WTC11 (cell line): ENCODE results near the gene SRP9. TPM values are rescaled to one million over a fixed set of nuclear protein-coding genes. Genes with fewer than 3 reads are reported as not detected.
"Not testable (repeated sequence)": the region's sequence is repeated elsewhere in the genome, so short reads cannot be mapped to it uniquely, and the experiment has no call there.

Source experiments
- ATAC-seq: fragments of 200-7000 bp; cut with Tn5 transposase; 2 replicates; pipeline ENCODE4 v1.10.0; 2021; ENCODE audit warnings: mild to moderate bottlenecking, moderate library complexity
- CTCF ChIA-PET: fragments of 300-600 bp; sonication (Branson Sonifier 250); formaldehyde crosslinking; loops from one replicate; lab custom pipeline; 2021; ENCODE audit warnings: antibody characterized with exemption; lab: Charles Lee
- POLR2A ChIA-PET: fragments of 350-600 bp; sonication (Branson Sonifier 250); formaldehyde crosslinking; loops from one replicate; lab custom pipeline; 2021; ENCODE audit warnings: antibody characterized with exemption; lab: Charles Lee
- DNase-seq: peaks from one replicate; pipeline ENCODE4 v3.0.0; 2021; ENCODE audit warnings: low spot score
- H3K27ac Mint-ChIP-seq: 2 replicates; pipeline ENCODE4 v1.8.0; 2021; ENCODE audit warnings: mixed read lengths
- H3K27me3 Mint-ChIP-seq: 2 replicates; pipeline ENCODE4 v1.8.0; 2021; ENCODE audit warnings: low read depth, mild to moderate bottlenecking, moderate library complexity, mixed read lengths
- H3K36me3 Mint-ChIP-seq: 2 replicates; pipeline ENCODE4 v1.8.0; 2021; ENCODE audit warnings: mixed read lengths
- H3K4me1 Mint-ChIP-seq: 2 replicates; pipeline ENCODE4 v1.8.0; 2022; ENCODE audit warnings: mixed read lengths
- H3K4me3 Mint-ChIP-seq: 2 replicates; pipeline ENCODE4 v1.8.0; 2021; ENCODE audit warnings: mild to moderate bottlenecking, moderate library complexity, mixed read lengths
- H3K9me3 Mint-ChIP-seq: 2 replicates; pipeline ENCODE4 v1.8.0; 2021; ENCODE audit warnings: mixed read lengths
- CBFB ChIP-seq: sonication (generic); formaldehyde crosslinking; IDR thresholded peaks from 2 replicates; pipeline ENCODE4 v1.8.1; 2022; ENCODE audit warnings: mild to moderate bottlenecking, low read depth, missing genetic modification reagents
- CDX4 ChIP-seq: fragments of 250-450 bp; sonication (Bioruptor Pico); IDR thresholded peaks from 2 replicates; pipeline ENCODE4 v1.9.0; 2021; ENCODE audit warnings: moderate library complexity, mild to moderate bottlenecking, inconsistent platforms, borderline replicate concordance
- CREB1 ChIP-seq: sonication (generic); formaldehyde crosslinking; IDR thresholded peaks from 2 replicates; pipeline ENCODE4 v1.8.0; 2023; ENCODE audit warnings: mild to moderate bottlenecking, missing genetic modification reagents
- E2F4 ChIP-seq: sonication (generic); formaldehyde crosslinking; IDR thresholded peaks from 2 replicates; pipeline ENCODE4 v1.8.1; 2022; ENCODE audit warnings: low read depth, mild to moderate bottlenecking, moderate library complexity, missing genetic modification reagents, borderline replicate concordance
- ERG ChIP-seq: fragments of 250-450 bp; sonication (Bioruptor Pico); IDR thresholded peaks from 2 replicates; pipeline ENCODE4 v1.8.0; 2021; ENCODE audit warnings: mild to moderate bottlenecking
- JUN ChIP-seq: sonication (generic); formaldehyde crosslinking; IDR thresholded peaks from 2 replicates; pipeline ENCODE4 v1.8.0; 2023; ENCODE audit warnings: mild to moderate bottlenecking, missing genetic modification reagents
- NFATC4 ChIP-seq: fragments of 250-450 bp; sonication (Bioruptor Pico); IDR thresholded peaks from 2 replicates; pipeline ENCODE4 v1.9.0; 2021; ENCODE audit warnings: mild to moderate bottlenecking
- ZBTB21 ChIP-seq: sonication (generic); formaldehyde crosslinking; IDR thresholded peaks from 2 replicates; pipeline ENCODE4 v1.8.1; 2023; ENCODE audit warnings: mild to moderate bottlenecking, missing genetic modification reagents, borderline replicate concordance
- ZNF423 ChIP-seq: fragments of 250-450 bp; sonication (Bioruptor Pico); IDR thresholded peaks from 2 replicates; pipeline ENCODE4 v2.1.2; 2022; ENCODE audit warnings: mild to moderate bottlenecking, moderate library complexity
- total RNA-seq: library from RNA; stranded (reverse); gene quantifications from 3 replicates; pipeline ENCODE4 v1.2.3, GENCODE V29; 2021
- TF ChIP-seq, protein P1 (sequence below): sonication (generic); formaldehyde crosslinking; IDR thresholded peaks from 2 replicates; pipeline ENCODE4 v1.8.0; 2022; ENCODE audit warnings: mild to moderate bottlenecking, missing genetic modification reagents

Gene SRP9
- total RNA-seq, 1 experiment from 2014 or later, result 375 TPM

DNA sequence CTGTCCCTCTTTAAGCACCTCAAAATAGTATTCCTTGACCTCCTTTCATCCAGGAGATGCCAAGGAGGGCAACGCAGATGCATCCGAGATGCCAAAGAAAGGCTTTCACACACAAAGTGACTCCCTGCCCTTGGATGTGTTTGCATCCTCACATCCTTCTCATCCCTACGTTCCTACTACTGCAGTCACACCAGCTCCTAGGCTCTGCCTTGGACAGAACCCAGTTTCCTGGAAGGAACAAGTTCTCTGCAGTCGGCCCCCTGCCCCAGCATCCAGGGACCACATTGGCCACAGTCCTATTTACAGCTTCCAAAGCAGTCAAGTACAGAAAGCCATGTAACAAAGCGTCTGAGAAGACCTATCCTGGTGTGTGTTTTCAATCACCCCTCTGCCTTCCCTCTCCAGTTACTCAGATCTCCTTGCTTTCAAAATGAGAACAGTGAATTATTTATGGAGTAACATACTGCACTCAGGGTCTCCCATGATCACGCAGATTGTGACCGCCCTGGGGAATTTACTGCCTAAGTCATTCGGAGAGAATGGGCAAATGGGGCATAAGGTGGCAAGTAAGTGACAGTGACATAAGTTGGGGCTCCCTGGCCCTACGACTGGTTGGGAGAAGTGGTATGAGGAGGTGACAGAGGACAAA, 21.8 kb upstream of the SRP9 start:
- POLR2A ChIA-PET, result no interaction called here
- TF ChIP-seq E2F4 (CRISPR knock-in tag), result no peak
- TF ChIP-seq CREB1 (CRISPR knock-in tag), result no peak
- TF ChIP-seq ERG, result no peak
- TF ChIP-seq CBFB (CRISPR knock-in tag), result no peak
- H3K27me3 Mint-ChIP-seq, result no peaks in the 10 kb centered on the region
- peaks cover 20% of the 10 kb centered on the region for H3K4me1 Mint-ChIP-seq
- CTCF ChIA-PET, result interaction anchor here (1.4 kb wide), 1 partner anchor 9 kb away, joined by 3 read pairs; no protein-coding TSS in a partner anchor
- H3K36me3 Mint-ChIP-seq, result no peaks in the 10 kb centered on the region
- no peak overlapping the region for H3K4me3 Mint-ChIP-seq
- no peak overlapping the region for H3K27ac Mint-ChIP-seq
- DNase-seq, result no peak
- no peak for ATAC-seq
- no peaks in the 10 kb centered on the region for H3K9me3 Mint-ChIP-seq

DNA sequence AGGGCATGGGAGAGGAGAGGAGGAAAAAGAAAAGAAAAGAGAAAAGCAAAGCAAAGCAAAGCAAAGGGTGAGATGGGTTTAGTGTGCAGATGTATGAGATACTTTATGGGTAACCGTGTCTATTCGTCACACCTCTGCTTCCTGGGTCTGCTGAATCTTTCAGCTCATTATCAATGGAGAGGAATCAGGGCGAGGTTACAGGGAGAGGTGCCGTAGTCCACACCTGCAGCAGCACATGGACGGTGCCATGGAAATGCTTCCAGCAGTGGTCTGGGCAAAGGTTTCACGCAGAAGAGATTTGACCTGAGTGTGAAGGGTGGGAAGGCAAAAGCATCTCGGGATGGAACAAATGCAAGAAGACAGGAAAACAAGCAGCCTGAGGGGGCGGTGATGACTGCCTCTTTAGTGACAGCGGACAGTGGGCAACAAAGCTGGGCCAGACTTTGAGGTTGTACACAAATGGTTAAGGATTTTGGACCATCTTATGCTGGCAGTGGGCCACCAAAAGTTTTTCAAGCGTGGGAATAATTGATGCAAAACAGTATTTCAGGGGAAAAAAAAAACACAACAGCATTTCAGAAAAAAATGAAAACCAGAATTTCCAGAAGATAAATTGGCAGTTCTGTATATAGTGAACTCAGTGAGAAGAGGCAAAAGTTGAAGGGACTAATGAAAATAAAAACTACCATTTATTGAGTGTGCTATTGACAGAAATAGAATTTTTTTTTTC, 19.5 kb upstream of the SRP9 start:
- CTCF ChIA-PET, result interaction anchor here (0.8 to 1.3 kb wide), 2 partner anchors 15 to 284 kb away, joined by 4 read pairs; no protein-coding TSS in a partner anchor
- Mint-ChIP-seq H3K27me3 (no peaks in the 10 kb centered on the region), H3K9me3 (no peaks in the 10 kb centered on the region), H3K36me3 (no peaks in the 10 kb centered on the region), H3K4me3 (no peak overlapping the region), H3K27ac (no peak overlapping the region), H3K4me1 (peaks cover 19% of the 10 kb centered on the region)
- no peak for TF ChIP-seq CDX4
- no peak for DNase-seq
- no peak for ATAC-seq
- POLR2A ChIA-PET, result no interaction called here

- not testable (repeated sequence) for H3K27me3 Mint-ChIP-seq, DNase-seq, H3K36me3 Mint-ChIP-seq, ATAC-seq, H3K9me3 Mint-ChIP-seq, H3K4me3 Mint-ChIP-seq, H3K27ac Mint-ChIP-seq
- POLR2A ChIA-PET, result interaction anchor here (0.7 kb wide), 2 partner anchors 18 to 351 kb away, joined by 3 read pairs; no protein-coding TSS in a partner anchor
- peaks cover 27% of the 10 kb centered on the region for H3K4me1 Mint-ChIP-seq
- CTCF ChIA-PET, result interaction anchor here (1.2 to 1.3 kb wide), 2 partner anchors 9 to 18 kb away, joined by 3 to 4 read pairs; partner anchors contain the start of gene SRP9
These were observed 17.7 kb upstream of the SRP9 start for GRCh38 chr1:225759972-225760371.

DNA sequence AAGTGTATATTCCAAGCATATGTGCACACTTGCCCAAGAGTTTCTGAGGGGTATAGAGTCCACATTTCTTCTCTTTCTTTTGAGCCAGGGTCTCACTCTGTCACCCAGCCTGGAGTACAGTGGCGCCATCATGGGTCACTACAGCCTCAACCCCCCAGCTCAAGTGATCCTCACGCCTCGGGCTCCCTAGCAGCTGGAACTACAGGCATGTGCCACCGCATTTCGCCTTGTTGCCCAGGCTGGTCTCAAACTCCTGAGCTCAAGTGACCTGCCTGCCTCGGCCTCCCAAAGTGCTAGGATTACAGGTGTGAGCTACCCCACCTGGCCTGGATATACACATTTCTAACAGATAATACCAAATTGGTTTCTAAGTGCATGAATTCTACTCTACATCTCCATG, 17.1 kb upstream of the SRP9 start:
- Mint-ChIP-seq H3K27me3 (no peaks in the 10 kb centered on the region), H3K9me3 (no peaks in the 10 kb centered on the region), H3K27ac (no peak overlapping the region), H3K4me3 (no peak overlapping the region), H3K4me1 (peaks cover 22% of the 10 kb centered on the region), H3K36me3 (no peaks in the 10 kb centered on the region)
- ChIA-PET POLR2A (no interaction called here), CTCF (interaction anchor here (1.2 to 1.3 kb wide), 2 partner anchors 8 to 17 kb away, joined by 3 to 4 read pairs; partner anchors contain the start of gene SRP9)
- TF ChIP-seq JUN (CRISPR knock-in tag) (no peak), ZBTB21 (CRISPR knock-in tag) (no peak), ZNF423 (CRISPR knock-in tag) (no peak; the same call in 1 of the 2 replicates), NFATC4 (no peak)
- TF ChIP-seq, protein P1, sequence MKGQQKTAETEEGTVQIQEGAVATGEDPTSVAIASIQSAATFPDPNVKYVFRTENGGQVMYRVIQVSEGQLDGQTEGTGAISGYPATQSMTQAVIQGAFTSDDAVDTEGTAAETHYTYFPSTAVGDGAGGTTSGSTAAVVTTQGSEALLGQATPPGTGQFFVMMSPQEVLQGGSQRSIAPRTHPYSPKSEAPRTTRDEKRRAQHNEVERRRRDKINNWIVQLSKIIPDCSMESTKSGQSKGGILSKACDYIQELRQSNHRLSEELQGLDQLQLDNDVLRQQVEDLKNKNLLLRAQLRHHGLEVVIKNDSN (CRISPR knock-in tag), result no peak
- DNase-seq, result no peak
- ATAC-seq, result no peak

DNA sequence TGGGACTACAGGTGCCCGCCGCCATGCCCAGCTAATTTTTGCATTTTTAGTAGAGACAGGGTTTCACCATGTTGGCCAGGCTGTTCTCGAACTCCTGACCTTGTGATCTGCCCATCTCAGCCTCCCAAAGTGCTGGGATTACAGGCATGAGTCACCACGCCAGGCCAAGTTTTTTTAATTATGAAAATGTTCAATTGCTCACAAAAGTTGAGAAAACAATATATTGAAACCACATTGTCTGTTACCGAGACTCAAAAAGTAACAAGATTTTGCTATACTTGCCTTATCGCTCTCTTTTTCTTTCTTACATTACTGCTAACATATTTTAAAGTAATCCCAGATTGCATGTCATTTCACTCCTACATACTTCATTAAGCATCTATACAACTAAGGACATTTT, 16.2 kb upstream of the SRP9 start:
- H3K9me3 Mint-ChIP-seq, POLR2A ChIA-PET, H3K4me3 Mint-ChIP-seq: not testable (repeated sequence)

More for the DNA sequence above, 16.2 kb upstream of the SRP9 start:
- not testable (repeated sequence) for H3K36me3 Mint-ChIP-seq, DNase-seq, ATAC-seq, H3K27me3 Mint-ChIP-seq, H3K27ac Mint-ChIP-seq
- peaks cover 19% of the 10 kb centered on the region for H3K4me1 Mint-ChIP-seq
- CTCF ChIA-PET, result interaction anchor here (3.2 kb wide), 1 partner anchor 10 kb away, joined by 22 read pairs; no protein-coding TSS in a partner anchor
